ENCODE data around the gene IL18RAP.

Gene IL18RAP

DNA sequence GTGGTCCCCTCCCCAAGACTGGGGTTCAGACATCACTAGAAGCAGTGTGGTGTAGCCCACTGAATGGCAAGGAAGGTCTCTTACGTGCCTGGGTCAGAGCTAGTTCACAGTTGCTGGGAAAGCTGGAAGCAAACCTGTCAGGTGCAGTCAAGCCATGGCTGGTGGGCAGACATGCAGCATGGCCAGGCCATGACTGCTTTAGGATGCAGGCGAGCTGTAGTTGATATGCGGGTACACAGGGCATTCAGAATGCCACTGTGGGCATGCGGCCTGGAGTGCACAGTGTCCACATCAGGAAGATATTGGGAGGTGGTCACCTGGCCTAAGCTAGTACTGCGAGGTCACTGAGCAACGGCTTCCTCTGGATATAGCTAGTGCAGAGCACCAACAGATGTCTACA is 38.2 kb downstream of the IL18RAP start:
- no peak for DNase-seq

DNA sequence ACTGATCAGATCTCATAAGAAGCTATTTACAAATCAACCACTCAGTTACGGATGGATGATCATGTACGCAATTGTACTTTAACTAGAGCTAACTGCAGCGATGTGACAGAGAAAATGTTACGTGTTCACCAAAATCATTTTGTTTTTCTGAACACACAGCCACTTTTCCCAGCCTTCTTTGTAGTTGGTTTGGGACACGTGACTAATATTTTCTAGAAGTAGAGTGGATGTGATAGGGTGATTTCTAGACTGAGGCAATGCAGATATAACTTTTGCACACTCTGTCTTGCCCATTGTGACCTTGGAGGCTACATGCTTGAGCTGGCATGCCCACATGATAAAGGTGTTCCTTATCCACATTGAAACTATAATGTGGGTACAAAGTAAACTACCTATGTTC is 40.2 kb downstream of the IL18RAP start:
- no peak for DNase-seq

DNA sequence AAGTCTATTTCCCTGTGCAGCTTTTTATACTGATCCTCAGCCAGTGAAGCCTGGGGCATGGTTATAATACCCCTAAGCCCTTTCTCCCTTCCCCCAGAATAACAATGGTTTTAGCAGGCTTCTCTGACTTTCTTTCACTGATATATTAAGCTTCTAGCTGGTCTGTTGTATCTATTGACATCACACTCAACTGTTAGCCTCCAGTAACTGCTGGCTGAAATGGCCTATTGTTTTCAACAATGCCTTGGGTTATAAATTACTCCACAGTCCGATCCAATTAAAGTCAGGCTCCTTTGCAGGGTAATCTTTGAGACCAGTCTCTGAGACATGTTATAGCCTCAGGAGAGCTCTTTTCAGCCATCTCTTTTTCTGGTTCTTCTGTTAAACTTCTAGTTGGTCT is 47.2 kb downstream of the IL18RAP start:
- no peak for DNase-seq

DNA sequence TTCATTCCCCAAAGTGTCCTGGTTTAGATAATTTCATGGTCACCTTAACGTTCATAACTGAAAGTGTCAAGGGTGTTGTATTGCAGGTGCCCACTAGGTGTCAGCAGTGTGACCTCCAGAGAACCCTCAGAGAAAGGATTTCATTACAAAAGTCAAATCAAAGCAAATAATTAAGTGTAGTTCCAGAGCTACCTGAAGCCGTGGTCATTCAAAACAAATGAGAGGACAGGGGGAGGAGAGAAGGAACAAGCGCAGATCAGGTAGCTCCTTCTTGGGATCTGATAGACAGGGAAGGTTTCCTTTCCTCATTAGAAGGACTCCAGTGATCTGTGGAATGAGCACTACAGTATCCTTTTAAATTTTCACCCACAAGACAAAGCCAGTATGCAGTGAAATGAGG is 50.1 kb downstream of the IL18RAP start, which contains the start of gene SLC9A4:
SLC9A4 (plus strand) TSS at position 207 of the 400 bp plus-strand sequence. CDS start 534 bp downstream, outside the sequence.
- peak; percentile 29 to 44 for DNase-seq

DNA sequence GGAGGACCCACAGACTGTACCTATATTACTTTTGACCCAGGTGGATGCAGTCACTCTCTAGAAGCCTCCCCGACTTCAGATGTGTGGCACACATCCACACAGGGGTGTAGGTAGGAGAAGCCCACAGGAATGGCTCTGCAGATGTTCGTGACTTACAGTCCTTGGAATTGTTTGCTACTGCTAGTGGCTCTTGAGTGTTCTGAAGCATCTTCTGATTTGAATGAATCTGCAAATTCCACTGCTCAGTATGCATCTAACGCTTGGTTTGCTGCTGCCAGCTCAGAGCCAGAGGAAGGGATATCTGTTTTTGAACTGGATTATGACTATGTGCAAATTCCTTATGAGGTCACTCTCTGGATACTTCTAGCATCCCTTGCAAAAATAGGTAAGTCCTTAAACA is 50.7 kb downstream of the IL18RAP start:
- DNase-seq = no peak

DNA sequence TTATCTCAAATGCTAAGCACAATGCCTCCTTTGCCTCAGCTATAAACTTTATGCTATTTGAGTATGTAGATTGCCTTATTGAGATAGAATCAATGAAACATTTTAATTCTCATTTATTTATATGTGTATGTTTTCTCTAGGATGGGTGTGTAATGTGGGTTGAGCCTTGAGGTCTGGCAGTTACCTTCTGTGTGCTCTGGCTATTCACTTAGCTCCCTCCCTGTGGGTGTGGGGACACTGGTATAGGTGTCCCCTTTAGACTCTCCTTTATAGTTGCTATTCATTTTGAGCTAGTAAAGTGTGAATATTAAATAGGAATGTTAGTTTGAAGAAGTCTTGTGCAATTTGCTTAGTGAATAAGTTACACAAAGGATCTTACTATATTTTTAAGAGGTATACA is 51.8 kb downstream of the IL18RAP start:
- no peak for DNase-seq

DNA sequence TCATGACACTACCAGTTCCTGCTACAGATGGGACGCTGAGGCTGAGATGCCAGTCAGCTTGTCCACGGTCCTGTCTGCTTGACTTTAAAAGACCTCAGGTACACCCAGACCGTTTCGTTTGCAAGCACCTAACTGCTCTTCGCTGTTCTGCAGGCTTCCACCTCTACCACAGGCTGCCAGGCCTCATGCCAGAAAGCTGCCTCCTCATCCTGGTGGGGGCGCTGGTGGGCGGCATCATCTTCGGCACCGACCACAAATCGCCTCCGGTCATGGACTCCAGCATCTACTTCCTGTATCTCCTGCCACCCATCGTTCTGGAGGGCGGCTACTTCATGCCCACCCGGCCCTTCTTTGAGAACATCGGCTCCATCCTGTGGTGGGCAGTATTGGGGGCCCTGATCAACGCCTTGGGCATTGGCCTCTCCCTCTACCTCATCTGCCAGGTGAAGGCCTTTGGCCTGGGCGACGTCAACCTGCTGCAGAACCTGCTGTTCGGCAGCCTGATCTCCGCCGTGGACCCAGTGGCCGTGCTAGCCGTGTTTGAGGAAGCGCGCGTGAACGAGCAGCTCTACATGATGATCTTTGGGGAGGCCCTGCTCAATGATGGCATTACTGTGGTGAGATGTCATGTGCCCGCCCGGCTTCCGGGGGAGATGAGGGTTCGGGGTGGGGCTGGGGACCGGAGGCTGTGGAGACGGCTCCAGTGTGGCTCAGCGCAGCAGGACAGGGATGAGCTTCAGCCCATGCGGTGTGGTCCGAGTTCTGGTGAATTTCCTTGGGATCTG is 55.9 kb downstream of the IL18RAP start:
- DNase-seq = no peak

DNA sequence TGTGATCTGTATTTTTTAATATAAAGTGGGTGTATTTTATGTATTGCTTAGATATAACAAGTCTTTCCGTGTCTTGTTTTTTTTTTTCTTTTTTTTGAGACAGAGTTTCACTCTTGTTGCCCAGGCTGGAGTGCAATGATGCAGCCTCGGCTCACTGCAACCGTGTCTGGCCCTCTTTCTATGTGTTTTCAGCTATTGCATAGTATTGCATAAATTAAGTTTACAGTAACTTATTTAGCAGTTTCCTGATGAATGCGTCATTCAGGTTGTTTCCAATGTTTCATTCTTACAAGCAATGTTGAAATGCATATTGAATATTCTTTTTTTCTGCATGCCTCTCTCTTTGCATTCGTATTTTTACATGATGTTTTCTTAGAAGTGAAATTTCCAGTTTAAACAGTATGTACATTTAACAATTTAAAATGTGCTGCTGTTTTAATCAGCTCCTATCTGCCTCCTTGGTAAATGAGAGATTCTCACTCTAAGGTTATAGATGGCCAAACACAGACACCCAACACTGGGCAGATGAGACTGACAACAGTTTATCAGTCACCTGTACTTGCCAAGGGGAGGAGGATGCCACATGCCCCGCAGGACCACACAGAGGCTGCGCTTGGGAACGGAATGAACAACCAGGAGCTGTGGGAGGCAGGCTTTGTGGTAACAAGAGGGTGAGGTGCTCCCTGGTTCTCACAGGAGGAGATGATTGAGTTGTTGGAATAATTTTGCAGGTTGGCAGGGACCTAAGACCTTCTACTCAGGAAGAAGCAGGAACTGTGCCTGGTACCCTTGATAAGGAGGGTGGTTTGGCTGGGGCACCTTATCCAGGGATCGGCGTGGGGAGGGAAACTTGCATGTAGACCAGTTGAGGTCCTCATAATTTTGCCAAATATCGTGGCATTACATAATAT is 57.6 kb downstream of the IL18RAP start:
- no peak for DNase-seq

DNA sequence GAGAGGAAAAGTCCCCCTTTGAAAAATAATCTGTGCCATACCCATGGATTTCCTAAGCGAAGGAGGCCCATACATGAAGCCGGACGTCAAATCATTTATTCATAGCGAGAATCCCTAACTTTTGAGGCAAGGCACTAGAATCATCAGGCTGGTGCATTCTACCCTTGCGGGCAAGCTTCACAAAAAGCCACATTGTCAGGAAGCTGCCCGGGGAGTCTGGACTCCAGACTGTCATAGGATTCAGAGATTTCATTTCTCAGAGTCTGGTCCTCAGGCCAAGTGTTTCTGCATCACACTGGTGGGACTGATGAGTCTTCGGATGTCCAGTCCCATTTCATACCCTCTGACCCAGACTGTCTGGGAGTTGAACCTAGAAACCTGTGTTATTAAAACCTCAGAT is 59.0 kb downstream of the IL18RAP start:
- DNase-seq = no peak

DNA sequence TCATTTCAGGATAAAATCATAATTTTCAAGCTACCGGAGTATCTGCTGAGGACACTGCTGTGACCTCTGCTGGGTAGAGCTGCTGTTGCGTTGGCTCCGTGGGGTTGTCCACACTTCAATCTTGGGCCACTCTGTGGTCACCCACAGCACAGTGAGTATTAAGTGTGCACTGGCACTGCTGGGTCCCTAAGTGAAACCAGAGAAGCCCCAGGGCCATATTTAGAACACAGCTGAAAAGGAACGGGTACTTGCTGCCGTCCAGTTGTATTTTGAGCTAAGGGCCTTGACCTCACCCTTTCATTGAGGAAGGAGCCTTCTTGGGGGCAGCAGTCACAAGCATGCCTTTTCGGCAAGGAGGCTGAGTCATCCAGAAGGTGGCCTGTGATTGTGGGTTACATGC is 60.1 kb downstream of the IL18RAP start:
- no peak for DNase-seq

DNA sequence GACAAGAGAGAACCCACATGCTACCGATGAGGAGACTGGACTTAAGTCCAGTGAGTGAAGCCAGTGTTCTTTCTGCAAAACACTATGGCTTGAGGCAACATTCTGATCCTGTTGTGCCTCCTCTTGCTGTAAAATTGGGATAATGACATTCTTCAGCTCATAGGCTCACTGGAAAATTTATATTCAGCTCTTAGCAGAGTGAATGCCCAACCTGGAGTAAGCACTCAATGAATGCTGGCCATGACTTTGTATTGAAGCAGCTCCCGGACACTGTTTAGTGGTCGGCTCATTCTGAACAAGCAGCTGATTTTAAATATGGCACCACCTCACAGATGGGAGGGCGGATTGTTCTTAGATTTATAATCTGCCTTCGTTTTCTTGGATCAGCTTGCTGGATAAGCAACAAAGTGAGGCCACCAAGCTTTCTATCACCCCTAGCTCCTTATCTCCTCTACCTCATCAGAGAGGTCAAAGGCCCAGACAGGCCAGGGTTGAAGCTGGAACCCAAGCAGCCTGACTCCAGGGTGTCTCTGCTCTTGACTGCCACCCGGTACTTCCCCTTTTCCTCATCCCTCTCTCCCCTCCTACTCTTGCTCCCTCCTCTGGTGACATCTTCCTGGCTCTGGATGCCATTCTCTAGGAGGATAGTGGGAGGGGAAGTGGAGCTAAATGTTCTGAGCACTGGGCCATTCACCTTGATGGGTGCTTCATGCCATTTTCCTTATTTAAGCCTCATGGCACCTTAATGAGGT is 61.5 kb downstream of the IL18RAP start:
- no peak for DNase-seq

DNA sequence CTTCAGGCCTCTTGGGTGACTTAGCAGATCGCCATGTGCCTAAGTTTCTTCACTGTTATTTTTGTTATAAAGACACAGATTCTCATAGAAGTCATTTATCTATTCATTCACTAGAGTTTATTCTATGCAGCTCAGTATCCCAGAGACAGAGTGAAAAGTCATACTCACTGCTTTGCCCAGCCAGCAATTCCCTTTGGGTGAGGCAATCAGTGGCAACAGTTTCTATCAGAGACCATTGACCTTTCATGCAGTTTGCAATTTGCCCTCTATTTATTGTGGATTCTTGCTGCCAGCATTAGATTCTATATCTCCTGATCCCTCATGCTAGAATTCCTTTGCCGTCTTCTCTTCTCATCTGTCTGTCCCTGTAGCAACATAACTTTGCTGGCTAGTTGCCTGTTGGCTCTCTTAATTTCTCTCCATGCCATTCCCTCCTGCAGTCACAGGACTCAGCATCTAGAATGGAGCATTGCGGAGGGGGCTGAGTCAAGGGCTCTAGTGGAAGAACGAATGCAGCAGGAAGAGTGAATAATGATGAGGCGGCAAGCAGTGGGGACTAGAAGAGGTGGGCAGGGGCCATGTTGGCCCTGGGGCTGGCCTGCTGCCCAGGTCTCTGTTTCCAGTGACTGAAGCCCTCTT is 62.3 kb downstream of the IL18RAP start:
- no peak for DNase-seq

DNA sequence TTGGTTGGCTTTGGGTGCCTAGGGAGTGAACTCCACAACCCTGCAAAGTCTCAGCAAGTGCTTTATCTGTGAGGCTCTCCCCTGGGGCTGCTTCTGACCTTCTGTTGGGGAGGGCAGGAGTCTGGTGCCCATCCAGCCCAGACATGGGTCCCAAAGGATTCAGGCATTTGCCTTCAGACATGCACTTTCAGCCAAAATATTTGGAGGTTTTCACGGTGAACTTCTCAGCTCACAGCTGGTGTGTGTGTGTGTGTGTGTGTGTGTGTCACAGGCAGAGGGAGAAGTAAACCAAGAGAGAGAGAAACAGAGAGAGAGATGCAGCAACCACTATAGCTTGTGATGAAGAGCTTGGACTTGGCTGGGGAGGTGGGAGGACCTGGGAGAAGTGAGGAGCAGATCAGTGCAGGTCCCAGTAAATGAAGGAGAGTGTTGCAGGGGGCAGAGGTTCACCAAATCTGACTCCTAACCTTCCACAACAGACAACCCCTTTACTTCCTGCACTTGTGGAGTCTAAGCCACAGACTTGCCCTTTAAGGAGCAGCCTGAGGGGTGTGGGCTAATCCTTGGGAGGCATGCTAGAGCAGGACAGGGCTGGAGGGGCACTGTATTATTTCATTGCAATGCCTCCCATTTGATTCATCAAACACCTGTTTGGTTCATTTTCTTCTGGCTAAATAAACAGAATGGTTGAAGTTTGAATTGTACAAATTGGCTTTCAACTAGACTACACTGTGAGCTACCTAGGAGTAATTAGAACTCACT is 64.2 kb downstream of the IL18RAP start:
- no peak for DNase-seq

DNA sequence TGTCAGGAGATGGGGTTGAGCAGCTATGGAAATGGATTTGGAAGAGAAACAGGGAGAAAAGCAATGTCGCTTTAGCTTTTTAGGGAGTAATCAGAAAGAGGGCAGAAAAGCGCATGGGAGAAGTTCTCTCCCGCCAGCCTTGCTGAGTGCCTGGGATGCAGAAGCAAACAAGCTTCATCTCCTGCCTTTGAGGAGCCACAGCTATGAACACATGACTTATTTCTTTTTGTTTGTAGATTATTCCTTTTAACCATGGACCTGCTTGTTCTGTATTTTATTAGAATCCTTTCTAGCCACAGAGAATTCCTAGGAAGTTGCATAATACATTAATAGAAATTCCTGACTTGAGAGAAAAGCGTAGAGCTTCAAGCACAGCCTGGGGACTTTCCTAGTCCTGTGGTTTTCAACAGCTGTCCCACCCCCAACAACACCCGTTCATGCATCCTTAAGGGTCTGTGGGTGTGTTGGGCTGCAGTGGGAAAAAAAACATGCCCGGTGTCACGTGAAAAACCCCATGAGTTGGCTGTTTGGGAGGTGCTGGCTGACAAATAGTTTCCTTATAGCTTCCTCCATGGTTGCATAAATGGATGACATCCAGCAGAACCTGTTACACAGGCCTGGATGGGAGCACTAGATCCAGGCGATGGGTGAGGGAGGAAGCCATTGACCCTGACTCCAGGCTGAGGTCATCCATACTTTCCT is 65.0 kb downstream of the IL18RAP start:
- DNase-seq = no peak

DNA sequence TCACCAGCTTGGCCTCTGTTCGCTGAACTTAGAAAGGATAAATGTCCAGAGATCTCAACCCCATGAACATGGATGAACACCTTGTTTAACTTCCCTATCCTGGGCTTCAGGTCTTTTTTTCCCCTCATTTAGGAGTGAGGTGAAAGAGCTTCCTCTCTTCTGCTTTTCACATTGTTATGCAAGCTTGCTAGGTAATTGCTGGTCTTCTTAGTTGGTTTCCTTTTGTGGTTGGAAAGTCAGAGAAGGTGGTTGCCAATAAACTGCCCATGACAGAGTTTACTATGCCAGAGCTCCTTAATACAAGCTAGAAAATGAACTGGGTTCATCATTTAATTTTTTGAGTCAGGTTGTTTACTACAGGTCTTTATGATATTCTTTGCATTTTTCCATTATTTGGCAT is 66.7 kb downstream of the IL18RAP start:
- no peak for DNase-seq

DNA sequence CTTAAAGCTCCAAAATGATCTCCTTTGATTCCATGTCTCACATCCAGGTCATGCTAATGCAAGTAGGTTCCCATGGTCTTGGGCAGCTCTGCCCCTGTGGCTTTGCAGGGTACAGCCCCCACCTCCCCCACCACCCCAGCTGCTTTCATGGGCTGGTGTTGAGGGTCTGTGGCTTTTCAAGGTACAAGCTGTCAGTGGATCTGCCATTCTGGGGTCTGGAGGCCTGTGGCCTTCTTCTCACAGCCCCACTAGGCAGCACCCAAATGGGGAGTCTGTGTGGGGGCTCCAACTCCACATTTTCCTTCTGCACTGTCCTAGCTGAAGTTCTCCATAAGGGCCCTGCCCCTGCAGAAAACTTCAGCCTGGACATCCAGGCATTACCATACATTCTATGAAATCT is 69.0 kb downstream of the IL18RAP start:
- DNase-seq = no peak

DNA sequence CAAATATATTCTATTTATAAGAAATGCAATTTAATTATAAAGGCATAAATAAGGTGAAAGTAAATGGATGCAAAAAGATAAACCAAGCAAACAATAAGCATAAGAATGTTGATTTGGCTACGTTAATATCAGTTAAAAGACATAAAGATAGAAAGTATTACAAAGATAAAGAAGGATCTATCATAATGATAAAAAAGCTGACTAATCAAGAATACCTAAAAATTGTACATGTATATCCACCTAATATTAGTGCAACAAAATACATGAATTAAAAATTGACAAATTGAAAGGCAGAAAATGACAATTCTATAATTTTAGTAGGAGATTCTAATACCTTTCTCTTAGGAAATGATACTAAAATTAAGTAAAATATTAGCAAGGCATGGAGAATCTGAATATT is 71.6 kb downstream of the IL18RAP start:
- DNase-seq = no peak

DNA sequence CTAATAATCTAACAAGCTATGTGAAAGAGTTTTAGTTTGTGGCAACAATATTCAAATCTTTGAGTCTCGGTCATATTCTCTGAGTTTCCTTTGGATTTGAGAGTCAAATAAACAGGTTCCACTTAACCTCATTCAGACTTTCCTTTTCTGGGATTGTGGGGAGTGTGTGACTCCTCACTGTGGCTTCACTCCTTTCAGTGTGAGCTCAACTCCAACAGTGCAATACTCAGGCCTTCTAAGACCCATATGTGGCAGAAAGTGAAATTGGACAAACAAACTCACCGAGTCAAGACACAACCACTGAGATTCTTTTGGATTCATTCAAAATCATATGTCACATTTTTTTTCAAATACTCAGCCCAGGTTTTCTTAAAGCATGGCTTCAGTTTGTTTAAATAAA is 75.5 kb downstream of the IL18RAP start:
- no peak for DNase-seq

DNA sequence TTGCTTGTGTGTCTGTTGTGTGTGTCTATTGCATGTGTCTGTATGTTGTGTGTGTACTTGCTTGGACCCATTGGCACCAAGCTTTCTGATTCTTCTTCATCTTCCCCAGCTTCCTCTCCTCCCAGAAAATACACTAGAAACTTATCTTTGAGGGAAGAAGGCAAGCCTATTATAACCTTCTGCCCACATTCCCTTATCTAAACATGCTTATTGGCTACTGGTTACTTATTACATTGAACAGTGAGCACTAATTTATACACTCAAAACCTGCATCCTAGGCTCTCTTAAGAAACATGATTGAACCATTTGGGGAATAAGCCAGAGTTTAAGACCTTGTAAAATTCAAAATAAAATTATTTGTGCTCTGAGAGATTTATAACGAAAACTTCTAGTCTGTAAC is 76.6 kb downstream of the IL18RAP start:
- DNase-seq = no peak

Measured in NCI-H1930 (cell line).